GM19372 (cell line): ENCODE measurements around the gene STAT4.

Source experiments
- ATAC-seq: cut with Tn5 transposase; IDR thresholded peaks from one replicate; pipeline ENCODE4 v1.9.1; 2021; ENCODE audit warnings: mild to moderate bottlenecking, low read depth, moderate library complexity; ENCODE audit not compliant: unreplicated experiment

The STAT4 gene

GRCh38 chr2:191148791-191149190 is 2.0 kb downstream of the STAT4 start:
- ATAC-seq = no peak

GRCh38 chr2:191148281-191148680 is 2.5 kb downstream of the STAT4 start:
- ATAC-seq = no peak

- no peak for ATAC-seq
Observed at GRCh38 chr2:191145769-191146471, 4.9 kb downstream of the STAT4 start.

GRCh38 chr2:191144217-191144616 is 6.6 kb downstream of the STAT4 start:
- no peak for ATAC-seq

GRCh38 chr2:191143791-191144190 is 7.0 kb downstream of the STAT4 start:
- no peak for ATAC-seq

- no peak for ATAC-seq
Observed at GRCh38 chr2:191128911-191129304, 21.9 kb downstream of the STAT4 start.

- ATAC-seq = peak; percentile 95
Observed at GRCh38 chr2:191128172-191128910, 22.5 kb downstream of the STAT4 start.

GRCh38 chr2:191127235-191127634 is 23.6 kb downstream of the STAT4 start:
- no peak for ATAC-seq

GRCh38 chr2:191126386-191127085 is 24.3 kb downstream of the STAT4 start:
- ATAC-seq = no peak

GRCh38 chr2:191125646-191126045 is 25.1 kb downstream of the STAT4 start:
- no peak for ATAC-seq

GRCh38 chr2:191122638-191123294 is 28.0 kb downstream of the STAT4 start:
- no peak for ATAC-seq

- ATAC-seq = no peak
Observed at GRCh38 chr2:191117341-191117740, 33.5 kb downstream of the STAT4 start.

GRCh38 chr2:191115804-191116203 is 35.0 kb downstream of the STAT4 start:
- ATAC-seq = no peak

- ATAC-seq = no peak
Observed at GRCh38 chr2:191115391-191115790, 35.4 kb downstream of the STAT4 start.

GRCh38 chr2:191114403-191114886 is 36.3 kb downstream of the STAT4 start:
- ATAC-seq = peak; percentile 72

- no peak for ATAC-seq
Observed at GRCh38 chr2:191113761-191114160, 37.0 kb downstream of the STAT4 start.

GRCh38 chr2:191112448-191112901 is 38.3 kb downstream of the STAT4 start:
- ATAC-seq = no peak

GRCh38 chr2:191109888-191110287 is 40.9 kb downstream of the STAT4 start:
- ATAC-seq = no peak

- no peak for ATAC-seq
Observed at GRCh38 chr2:191108331-191108730, 42.5 kb downstream of the STAT4 start.

- no peak for ATAC-seq
Observed at GRCh38 chr2:191105082-191105481, 45.7 kb downstream of the STAT4 start.

GRCh38 chr2:191103774-191104173 is 47.0 kb downstream of the STAT4 start:
- no peak for ATAC-seq
